ENCODE measurements around the gene MS4A10. TPM values are rescaled to one million over a fixed set of nuclear protein-coding genes. Genes with fewer than 3 reads are reported as not detected.

The MS4A10 gene
- total and polyA plus RNA-seq, 2 experiments from 2014 or later, result 0.21 to 0.47 TPM

- no peaks in the 10 kb centered on the region for H3K79me2 ChIP-seq
- no peak for DNase-seq (ENCODE audit: low spot score)
- no peaks in the 10 kb centered on the region for H3K36me3 ChIP-seq (replicated peaks; ENCODE audit: insufficient read depth, low read depth)
- H3K27ac ChIP-seq, result no peak overlapping the region
- 64% methylated on average over 7 of the region's 7 CpGs for WGBS (ENCODE audit: low lambda C conversion rate, missing lambda C conversion rate)
- H4K20me1 ChIP-seq (ENCODE audit: insufficient read depth, poor library complexity, severe bottlenecking), result no peaks in the 10 kb centered on the region
- H3K4me2 ChIP-seq, result no peak overlapping the region
- no peaks in the 10 kb centered on the region for H3K9me2 ChIP-seq (replicated peaks; ENCODE audit: insufficient read depth)
- no peak overlapping the region for H3K4me3 ChIP-seq
- peaks cover 6% of the 10 kb centered on the region for H3K27me3 ChIP-seq
- no peaks in the 10 kb centered on the region for H3K9me3 ChIP-seq (ENCODE audit: low read depth)
- no peak overlapping the region for H2AFZ ChIP-seq
- TF ChIP-seq EZH2phosphoT487 (IDR thresholded peaks at IDR 0.05; ENCODE audit: low read depth, severe bottlenecking, unreplicated experiment) (no peak), EZH2 (IDR thresholded peaks at IDR 0.05; ENCODE audit: borderline replicate concordance) (no peak), CTCF (IDR thresholded peaks at IDR 0.05; ENCODE audit: poor library complexity) (no peak)
- H3K4me1 ChIP-seq (ENCODE audit: insufficient read depth), result no peaks in the 10 kb centered on the region
These were observed 46.5 kb downstream of the MS4A10 start for GRCh38 chr11:60831501-60832079.

GRCh38 chr11:60834742-60835533 lies 49.8 kb downstream of the MS4A10 start:
- no peaks in the 10 kb centered on the region for H3K4me1 ChIP-seq (ENCODE audit: insufficient read depth)
- H3K27ac ChIP-seq, result no peak overlapping the region
- H3K9me2 ChIP-seq (replicated peaks; ENCODE audit: insufficient read depth), result no peaks in the 10 kb centered on the region
- H3K27me3 ChIP-seq, result peaks cover 6% of the 10 kb centered on the region
- H3K36me3 ChIP-seq (replicated peaks; ENCODE audit: insufficient read depth, low read depth), result no peaks in the 10 kb centered on the region
- TF ChIP-seq EZH2 (IDR thresholded peaks at IDR 0.05; ENCODE audit: borderline replicate concordance), result no peak
- TF ChIP-seq CTCF (IDR thresholded peaks at IDR 0.05; ENCODE audit: poor library complexity), result no peak
- TF ChIP-seq EZH2phosphoT487 (IDR thresholded peaks at IDR 0.05; ENCODE audit: low read depth, severe bottlenecking, unreplicated experiment), result no peak
- H4K20me1 ChIP-seq (ENCODE audit: insufficient read depth, poor library complexity, severe bottlenecking), result no peaks in the 10 kb centered on the region
- H3K79me2 ChIP-seq, result no peaks in the 10 kb centered on the region
- 51% methylated on average over 7 of the region's 7 CpGs for WGBS (ENCODE audit: low lambda C conversion rate, missing lambda C conversion rate)
- no peak for DNase-seq (ENCODE audit: low spot score)
- no peaks in the 10 kb centered on the region for H3K9me3 ChIP-seq (ENCODE audit: low read depth)
- no peak overlapping the region for H3K4me2 ChIP-seq
- H2AFZ ChIP-seq, result no peak overlapping the region
- H3K4me3 ChIP-seq, result no peak overlapping the region

- no peak for DNase-seq (ENCODE audit: low spot score)
- H3K9me3 ChIP-seq (ENCODE audit: low read depth), result no peaks in the 10 kb centered on the region
- no peaks in the 10 kb centered on the region for H3K9me2 ChIP-seq (replicated peaks; ENCODE audit: insufficient read depth)
- peaks cover 6% of the 10 kb centered on the region for H3K27me3 ChIP-seq
- 97% methylated on average over 3 of the region's 3 CpGs for WGBS (ENCODE audit: low lambda C conversion rate, missing lambda C conversion rate)
- H3K4me1 ChIP-seq (ENCODE audit: insufficient read depth), result no peaks in the 10 kb centered on the region
- H3K4me2 ChIP-seq, result no peak overlapping the region
- no peak overlapping the region for H3K4me3 ChIP-seq
- TF ChIP-seq EZH2phosphoT487 (IDR thresholded peaks at IDR 0.05; ENCODE audit: low read depth, severe bottlenecking, unreplicated experiment) (no peak), EZH2 (IDR thresholded peaks at IDR 0.05; ENCODE audit: borderline replicate concordance) (no peak), CTCF (IDR thresholded peaks at IDR 0.05; ENCODE audit: poor library complexity) (no peak)
- no peaks in the 10 kb centered on the region for H3K79me2 ChIP-seq
- no peak overlapping the region for H3K27ac ChIP-seq
- H3K36me3 ChIP-seq (replicated peaks; ENCODE audit: insufficient read depth, low read depth), result no peaks in the 10 kb centered on the region
- H4K20me1 ChIP-seq (ENCODE audit: insufficient read depth, poor library complexity, severe bottlenecking), result no peaks in the 10 kb centered on the region
- H2AFZ ChIP-seq, result no peak overlapping the region
These were observed 50.4 kb downstream of the MS4A10 start for GRCh38 chr11:60835534-60835846.
